Fibroblast of villous mesenchyme (primary cell): ENCODE results near the gene SLC22A4. TPM values are rescaled to one million over a fixed set of nuclear protein-coding genes. Genes with fewer than 3 reads are reported as not detected.

Experiments
- DNase-seq: peaks from one replicate; pipeline ENCODE4 v3.0.0-alpha.2; 2010; ENCODE audit warnings: low read depth
- H3K4me3 ChIP-seq: 2 replicates; pipeline ENCODE4 v1.5.1; 2011; ENCODE audit warnings: low read depth, mild to moderate bottlenecking, low read length
- total RNA-seq: library from RNA; depleted of rRNA; stranded (reverse); fragments of >200 nt; gene quantifications from 2 replicates; pipeline ENCODE4 v1.2.3, GENCODE V29; 2012
- TF ChIP-seq, protein P1 (sequence below): IDR thresholded peaks from 2 replicates; pipeline ENCODE4 v1.5.1; 2012; ENCODE audit warnings: low read depth, mild to moderate bottlenecking, low read length; ENCODE audit not compliant: insufficient read depth

Gene SLC22A4
- total RNA-seq, 1 donor, result 16.4 TPM

DNA sequence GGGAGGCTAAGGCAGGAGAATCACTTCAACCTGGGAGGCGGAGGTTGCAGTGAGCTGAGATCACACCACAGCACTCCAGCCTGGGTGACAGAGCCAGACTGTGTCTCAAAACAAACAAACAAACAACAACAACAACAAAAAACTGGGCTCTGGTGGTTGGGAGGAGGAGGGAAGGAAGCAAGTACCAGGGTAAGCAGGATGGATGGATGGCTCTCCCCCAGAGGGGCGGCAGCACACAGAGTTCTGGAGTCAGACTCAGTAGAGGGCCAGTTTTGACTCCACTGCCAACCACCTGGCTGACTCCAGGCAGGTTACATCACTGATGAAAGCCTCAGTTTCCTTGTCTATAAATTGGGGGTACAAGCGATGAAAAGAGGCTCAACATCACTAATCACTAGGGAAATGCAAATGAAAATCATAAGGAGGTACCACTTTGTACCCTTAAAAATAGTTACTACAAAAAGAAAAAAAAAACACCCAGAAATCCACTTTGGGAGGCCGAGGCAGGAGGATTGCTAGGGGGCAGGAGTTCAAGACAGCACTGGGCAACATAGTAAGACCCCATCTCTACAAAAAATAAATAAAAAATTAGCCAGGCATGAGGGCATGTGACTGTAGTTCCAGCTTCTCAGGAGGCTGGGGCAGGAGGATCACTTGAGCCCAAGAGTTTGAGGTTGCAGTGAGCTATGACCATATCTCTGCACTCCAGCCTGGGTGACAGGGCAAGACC lies 3.2 kb downstream of the SLC22A4 start:
- TF ChIP-seq, protein P1, sequence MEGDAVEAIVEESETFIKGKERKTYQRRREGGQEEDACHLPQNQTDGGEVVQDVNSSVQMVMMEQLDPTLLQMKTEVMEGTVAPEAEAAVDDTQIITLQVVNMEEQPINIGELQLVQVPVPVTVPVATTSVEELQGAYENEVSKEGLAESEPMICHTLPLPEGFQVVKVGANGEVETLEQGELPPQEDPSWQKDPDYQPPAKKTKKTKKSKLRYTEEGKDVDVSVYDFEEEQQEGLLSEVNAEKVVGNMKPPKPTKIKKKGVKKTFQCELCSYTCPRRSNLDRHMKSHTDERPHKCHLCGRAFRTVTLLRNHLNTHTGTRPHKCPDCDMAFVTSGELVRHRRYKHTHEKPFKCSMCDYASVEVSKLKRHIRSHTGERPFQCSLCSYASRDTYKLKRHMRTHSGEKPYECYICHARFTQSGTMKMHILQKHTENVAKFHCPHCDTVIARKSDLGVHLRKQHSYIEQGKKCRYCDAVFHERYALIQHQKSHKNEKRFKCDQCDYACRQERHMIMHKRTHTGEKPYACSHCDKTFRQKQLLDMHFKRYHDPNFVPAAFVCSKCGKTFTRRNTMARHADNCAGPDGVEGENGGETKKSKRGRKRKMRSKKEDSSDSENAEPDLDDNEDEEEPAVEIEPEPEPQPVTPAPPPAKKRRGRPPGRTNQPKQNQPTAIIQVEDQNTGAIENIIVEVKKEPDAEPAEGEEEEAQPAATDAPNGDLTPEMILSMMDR, result no peak
- H3K4me3 ChIP-seq, result no peak overlapping the region
- no peak for DNase-seq

GRCh38 chr5:132298298-132299212 lies 4.4 kb downstream of the SLC22A4 start:
- TF ChIP-seq, protein P1, result no peak
- DNase-seq, result peak; percentile 63
- H3K4me3 ChIP-seq, result no peak overlapping the region

- TF ChIP-seq, protein P1, result no peak
- no peak for DNase-seq
- no peak overlapping the region for H3K4me3 ChIP-seq
Observed at GRCh38 chr5:132299917-132300316, 5.7 kb downstream of the SLC22A4 start.

DNA sequence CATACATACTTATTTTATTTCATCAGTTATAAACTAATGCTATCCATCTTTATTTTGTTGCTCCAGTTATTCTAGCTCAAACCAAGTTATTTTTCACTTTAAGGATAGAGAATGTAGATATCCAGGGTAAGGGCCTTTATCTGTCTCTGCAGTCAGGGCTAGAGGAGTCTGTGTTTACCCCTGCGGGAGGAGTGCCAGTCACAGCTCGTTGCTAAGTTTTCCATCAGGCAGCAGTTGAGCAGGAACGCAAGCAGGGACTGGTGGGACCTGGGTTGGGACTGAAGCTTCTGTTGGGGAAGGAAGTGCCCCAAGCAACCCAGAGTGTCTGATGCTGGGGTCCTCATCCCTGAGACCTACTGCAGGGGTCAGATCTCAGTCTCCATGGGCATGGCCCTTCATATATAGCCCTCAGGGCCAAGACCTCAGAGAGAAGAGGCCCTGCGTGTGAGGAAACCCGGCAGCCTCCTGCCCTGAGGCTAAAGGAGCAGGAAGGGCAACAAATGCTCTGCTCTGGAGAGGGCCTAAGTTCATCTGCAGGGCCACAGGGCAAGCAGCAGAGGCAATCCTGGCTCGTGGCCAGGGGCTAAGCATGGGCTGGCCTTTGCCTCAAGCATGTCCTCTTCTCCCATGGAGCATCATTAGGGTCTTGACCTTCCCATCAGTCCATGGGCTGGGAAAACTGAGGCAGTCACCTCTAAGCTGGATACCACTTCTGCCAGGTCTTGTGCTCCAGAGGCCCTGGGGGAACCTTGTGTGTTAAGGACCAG lies 6.6 kb downstream of the SLC22A4 start:
- TF ChIP-seq, protein P1, result no peak
- no peak for DNase-seq
- H3K4me3 ChIP-seq, result no peak overlapping the region

GRCh38 chr5:132301344-132302271 lies 7.4 kb downstream of the SLC22A4 start:
- DNase-seq, result no peak
- TF ChIP-seq, protein P1, result no peak
- no peak overlapping the region for H3K4me3 ChIP-seq
